Limb (tissue), 2 donors: ENCODE results near the gene ZNF444.
"Not testable (repeated sequence)": the region's sequence is repeated elsewhere in the genome, so short reads cannot be mapped to it uniquely, and the experiment has no call there.

Experiments used
- DNase-seq, 2 donors: peaks; one replicate each; pipeline ENCODE4 v3.0.0-alpha.2; 2016; ENCODE audit errors: extremely low spot score in 2 of 2

Gene ZNF444

DNA sequence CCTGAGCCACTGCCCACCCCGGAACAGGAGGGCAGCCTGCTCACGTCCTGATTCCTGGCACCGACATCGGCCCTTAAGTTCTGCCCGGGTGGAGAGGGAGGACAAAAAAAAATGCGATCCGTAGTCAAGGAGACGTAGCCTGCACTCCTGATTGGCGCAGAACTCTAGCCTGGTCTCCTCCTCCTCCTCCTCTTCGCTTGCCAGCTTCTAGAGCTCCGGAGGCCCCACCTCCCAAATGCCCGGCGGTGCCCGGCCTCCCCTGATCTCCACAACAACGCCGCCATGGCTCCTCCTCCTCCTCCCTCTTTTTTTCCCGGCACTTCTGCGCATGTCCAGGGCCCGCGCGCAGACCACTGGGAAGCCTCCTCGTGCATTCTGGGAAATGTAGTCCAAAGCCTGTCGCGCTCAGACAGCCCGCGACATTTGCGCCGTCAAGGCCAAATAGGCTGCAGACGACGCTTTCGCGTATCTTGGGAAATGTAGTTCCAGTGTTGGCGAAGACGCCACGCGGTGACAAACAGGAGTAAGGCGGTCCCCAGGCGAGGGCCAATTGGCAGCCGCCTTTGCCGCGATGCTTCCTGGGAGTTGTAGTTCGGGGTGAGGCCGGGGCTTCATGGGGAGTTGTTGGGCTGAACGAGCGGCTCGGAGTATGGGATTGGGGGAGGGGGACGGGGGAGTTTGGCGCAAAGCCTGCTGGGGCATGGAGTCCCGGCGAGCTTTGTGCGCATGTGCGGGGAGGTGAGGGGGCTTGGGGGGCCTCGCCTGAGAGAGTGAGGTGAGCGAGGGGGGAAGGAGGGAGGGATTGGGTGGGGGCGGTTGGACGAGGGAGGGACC lies at the start of gene ZNF444:
Gene ZNF444, plus strand, starts transcription at position 705 of the 834 bp plus-strand sequence. CDS start 5,625 bp downstream, outside the sequence.
- peak; percentile 99 to 100 for DNase-seq

- no peak for DNase-seq
Measured at GRCh38 chr19:56091751-56092546, 49.1 kb upstream of the ZNF444 start.

DNA sequence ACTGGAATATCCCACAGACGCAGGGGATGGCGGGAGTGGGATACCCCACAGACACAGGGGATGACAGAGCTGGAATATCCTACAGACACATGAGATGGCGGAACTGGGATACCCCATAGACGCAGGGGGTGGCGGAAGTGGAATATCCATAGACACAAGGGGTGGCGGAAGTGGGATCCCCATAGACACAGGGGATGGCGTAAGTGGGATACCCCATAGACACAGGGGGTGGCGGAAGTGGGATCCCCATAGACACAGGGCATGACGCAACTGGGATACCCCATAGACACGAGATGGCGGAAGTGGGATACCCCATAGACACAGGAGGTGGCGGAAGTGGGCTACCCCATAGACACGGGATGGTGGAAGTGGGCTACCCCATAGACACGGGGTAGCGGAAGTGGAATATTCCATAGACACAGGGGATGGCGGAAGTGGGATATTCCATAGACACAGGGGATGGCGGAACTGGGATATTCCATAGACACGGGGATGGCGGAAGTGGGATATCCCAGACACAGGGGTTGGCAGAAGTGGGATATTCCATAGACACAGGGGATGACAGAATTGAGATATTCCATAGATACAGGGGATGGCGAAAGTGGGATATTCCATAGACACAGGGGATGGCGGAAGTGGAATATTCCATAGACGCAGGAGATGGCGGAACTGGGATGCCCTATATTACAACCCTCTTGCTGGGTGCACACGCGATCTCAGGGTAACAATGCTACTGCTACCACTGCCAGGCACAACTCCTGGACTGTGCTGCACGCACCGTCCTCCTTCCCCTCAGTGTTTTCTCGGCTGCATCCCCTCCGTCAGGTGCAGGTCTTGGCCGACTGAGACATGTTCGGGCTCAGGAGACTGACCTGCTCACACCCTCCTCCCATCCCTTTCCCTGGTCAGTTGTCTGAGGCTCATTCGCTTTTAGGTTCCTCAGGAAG lies 48.1 kb upstream of the ZNF444 start:
- no peak for DNase-seq

GRCh38 chr19:56094449-56094848 lies 46.6 kb upstream of the ZNF444 start:
- no peak for DNase-seq

DNA sequence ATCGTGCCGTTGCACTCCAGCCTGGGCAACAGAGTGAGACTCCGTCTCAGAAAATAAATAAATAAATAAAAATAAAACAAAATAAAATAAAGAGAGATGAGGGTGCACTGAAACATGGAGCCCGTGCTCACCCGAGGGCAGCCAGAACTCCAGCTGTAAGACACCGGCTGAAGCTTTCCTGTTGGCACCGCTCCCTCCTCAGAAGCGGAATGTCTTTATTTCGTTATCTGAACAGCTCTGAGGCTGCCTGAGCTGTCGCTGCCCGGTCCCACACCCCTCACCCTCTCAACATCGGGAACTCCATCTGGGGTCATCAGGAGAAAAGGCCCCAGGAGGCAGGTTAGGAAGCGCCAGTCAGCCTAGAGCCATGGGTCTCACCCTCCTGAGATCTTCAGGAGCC lies 44.4 kb upstream of the ZNF444 start:
- no peak for DNase-seq

- DNase-seq, result no peak
Measured at GRCh38 chr19:56097306-56097705, 43.8 kb upstream of the ZNF444 start.

DNA sequence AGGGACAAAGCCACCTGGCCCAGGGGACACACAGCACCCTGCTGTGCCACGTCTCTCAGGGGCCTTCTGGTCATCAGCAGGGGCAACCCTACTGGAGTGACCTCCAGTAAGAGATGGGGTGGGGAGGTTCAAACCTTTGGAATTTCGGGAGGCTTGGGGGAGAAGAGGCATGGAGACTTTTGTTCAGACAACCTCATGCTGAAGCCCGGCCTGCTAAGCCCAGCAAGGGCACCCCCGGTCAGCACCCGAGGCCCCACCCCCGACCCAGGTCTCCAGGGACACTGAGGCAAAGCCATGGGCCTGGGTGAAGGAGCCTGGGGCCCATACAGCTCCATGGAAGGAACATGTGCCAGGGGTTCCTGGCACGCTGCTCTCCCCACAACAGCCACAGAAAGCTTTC lies 43.3 kb upstream of the ZNF444 start:
- no peak for DNase-seq

- DNase-seq, result not testable (repeated sequence)
Measured at GRCh38 chr19:56098237-56098636, 42.9 kb upstream of the ZNF444 start.

DNA sequence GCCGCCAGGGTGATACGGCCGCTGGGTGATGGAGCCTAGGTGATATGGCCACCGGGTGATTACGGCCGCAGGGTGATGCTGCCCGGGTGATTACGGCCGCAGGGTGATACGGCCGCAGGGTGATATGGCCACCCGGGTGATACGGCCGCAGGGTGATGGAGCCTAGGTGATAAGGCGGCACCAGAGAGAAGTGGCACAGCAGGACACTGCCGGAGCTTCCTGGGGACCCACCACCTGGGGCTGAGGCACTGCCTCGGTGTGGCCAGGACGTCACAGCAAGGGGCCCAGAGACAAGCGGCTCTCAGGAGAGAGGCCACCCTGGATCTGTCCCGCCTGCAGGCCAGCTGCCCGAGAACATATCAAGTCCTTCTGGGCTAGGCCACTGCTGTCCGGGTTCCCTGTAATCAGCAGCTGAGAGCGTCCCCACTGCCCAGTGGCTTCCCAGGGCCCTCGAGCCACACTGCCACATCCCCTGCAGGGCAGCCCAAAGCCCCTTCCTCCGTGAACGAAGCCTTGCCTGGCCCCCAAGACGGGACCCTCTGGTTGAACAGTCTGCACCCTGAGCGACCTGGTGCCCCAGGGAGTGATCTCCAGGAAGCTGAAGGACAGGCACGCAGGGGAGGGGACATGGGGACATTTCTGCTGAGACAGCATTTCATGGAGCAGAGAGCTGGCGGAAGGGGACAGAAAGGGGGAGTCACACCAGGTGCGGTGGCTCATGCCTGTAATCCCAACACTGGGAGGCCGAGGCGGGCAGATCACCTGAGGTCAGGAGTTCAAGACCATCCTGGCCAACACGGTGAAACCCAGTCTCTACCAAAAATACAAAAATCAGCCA lies 42.1 kb upstream of the ZNF444 start:
- no peak for DNase-seq

GRCh38 chr19:56099638-56100539 lies 41.2 kb upstream of the ZNF444 start:
- DNase-seq, result no peak

DNA sequence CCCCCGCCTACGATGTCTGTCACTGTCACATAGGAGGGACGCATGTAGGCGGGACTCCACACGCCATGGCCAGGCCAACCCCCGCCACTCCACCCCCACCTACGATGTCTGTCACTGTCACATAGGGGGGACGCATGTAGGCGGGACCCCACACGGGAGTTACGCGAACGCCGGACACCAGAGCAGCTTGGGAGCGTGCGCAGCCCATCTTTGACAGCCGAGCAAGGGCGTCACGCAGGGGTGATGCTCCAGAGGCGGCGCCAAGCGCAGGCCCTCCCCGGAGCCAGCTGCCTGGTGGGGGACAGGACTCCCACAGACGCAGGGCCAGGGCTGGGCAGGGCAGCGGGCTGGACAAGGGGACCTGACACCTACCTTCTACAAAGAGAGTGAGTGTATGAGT lies 40.0 kb upstream of the ZNF444 start:
- no peak for DNase-seq

DNA sequence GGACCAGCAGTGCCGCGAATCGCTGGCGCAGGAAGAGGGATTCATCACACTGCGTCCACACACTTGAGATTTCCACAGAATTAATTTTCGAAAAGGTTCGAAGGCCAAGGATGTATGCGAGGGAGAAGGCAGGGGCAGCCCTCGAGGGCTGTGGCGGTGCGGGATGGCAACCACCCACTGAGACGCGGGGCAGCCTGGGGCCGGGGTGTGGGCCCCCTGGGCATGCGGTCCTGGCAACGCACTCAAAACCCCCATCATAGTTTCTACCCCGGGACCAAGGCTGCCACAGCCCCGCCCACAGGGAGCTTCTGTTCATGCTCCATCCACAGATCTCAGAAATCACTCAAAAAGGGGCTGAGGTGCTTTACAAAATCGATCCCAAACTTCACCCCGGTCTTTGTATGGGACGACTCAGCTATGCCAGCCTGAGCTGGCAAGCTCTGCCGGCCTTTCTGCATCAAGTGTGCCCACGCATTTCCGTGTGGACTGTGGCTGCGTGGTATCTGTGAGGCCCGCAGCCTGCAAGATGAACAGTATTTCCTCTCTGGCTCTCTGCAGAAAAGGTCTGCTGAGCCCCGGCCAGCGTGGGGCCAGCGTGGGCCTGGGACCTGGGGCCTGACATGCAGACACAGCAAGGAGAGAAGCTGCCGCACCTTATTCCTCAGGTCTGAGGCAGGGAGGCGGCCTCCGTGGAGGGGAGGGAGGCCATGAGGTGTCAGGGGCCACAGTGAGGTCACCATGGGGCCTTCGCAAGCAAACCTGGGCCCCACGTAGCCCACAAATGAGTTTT lies 39.1 kb upstream of the ZNF444 start:
- DNase-seq, result no peak

DNA sequence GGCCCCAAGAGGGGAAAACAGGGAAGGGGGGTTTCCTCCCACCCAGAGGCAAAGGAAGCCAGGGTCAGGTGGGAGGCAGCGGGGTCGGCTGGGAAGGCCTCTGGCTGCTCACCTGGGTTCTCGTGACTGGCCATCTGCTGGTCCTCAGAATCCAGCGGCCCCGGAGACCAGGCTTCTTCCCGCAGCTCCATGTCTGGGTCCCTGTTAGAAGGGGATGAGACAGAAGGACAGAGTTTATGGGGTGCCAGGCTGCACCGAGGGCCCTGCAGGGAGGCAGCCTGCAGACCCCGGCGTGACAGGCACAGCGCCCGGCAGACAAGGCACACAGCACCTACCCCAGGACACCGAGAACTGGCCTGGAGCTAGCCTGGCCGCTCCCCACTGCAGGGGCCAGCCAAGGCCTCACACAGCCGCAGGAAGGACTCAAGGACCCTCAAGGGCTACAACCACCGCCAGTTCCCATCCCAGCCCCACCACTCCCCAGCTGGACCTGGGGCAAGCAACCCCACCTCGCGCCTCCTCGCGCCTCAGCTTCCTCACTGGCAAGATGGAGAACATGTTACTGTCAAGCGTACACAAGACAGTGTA lies 38.0 kb upstream of the ZNF444 start:
- no peak for DNase-seq

DNA sequence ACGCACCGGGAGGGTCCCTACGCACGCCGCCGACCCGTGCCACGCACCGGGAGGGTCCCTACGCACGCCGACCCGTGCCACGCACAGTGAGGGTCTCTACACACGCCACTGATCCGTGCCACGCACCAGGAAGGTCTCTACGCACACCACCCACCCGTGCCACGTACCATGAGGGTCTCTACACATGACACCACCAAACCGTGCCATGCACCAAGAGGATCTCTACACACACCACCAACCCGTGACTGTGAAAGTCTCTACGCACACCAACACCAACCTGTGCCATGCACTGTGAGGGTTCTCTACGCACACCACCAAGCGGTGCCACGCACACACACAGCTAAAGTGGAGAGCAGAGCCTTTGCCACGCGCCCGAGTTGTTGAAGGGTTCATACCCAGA lies 36.7 kb upstream of the ZNF444 start:
- no peak for DNase-seq

- peak; percentile 26 to 63 for DNase-seq
Measured at GRCh38 chr19:56105090-56105701, 35.9 kb upstream of the ZNF444 start.

DNA sequence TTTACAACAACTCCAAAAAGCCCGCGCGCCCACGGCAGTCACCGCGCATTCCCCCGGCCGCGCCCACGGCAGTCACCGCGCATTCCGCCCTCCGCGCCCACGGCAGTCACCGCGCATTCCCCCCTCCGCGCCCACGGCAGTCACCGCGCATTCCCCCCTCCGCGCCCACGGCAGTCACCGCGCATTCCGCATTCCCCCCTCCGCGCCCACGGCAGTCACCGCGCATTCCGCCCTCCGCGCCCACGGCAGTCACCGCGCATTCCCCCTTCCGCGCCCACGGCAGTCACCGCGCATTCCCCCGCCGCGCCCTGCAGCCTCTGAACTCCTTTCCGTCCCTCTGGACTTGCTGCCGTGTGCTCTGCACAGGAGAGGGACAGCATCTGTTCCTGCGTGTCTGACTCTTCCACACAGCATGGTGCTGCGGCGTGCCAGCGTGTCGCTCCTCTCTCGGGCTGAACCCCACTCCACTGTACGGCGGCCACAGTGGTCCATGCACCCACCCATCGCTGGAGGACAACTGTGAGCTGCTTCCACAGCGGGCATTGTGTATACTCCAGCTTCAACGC lies 35.2 kb upstream of the ZNF444 start:
- DNase-seq, result not testable (repeated sequence)

DNA sequence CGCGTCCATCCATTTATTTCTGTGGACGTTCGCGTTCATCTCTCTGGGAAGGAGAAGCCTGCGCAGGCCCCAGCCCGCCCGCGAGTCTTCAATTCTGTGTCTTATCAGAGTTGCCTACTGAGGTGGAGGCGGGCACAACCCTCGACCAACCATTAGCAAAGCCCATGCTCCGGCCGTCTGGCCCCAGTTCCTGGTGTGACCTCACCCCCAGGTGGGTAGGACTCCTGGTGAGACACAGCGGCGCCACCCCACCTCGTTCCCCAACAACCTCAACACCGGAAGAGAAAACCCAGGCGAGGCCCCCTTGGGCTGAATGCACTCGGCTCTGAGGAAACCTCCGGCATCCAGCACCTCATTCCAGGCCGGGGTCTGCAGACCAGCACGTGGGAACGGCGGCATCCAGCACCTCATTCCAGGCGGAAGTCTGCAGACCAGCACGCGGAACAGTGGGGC lies 34.7 kb upstream of the ZNF444 start:
- no peak for DNase-seq
